ENCODE results near the gene FPR1.
"Not testable (repeated sequence)": the region's sequence is repeated elsewhere in the genome, so short reads cannot be mapped to it uniquely, and the experiment has no call there.

FPR1 gene

DNA sequence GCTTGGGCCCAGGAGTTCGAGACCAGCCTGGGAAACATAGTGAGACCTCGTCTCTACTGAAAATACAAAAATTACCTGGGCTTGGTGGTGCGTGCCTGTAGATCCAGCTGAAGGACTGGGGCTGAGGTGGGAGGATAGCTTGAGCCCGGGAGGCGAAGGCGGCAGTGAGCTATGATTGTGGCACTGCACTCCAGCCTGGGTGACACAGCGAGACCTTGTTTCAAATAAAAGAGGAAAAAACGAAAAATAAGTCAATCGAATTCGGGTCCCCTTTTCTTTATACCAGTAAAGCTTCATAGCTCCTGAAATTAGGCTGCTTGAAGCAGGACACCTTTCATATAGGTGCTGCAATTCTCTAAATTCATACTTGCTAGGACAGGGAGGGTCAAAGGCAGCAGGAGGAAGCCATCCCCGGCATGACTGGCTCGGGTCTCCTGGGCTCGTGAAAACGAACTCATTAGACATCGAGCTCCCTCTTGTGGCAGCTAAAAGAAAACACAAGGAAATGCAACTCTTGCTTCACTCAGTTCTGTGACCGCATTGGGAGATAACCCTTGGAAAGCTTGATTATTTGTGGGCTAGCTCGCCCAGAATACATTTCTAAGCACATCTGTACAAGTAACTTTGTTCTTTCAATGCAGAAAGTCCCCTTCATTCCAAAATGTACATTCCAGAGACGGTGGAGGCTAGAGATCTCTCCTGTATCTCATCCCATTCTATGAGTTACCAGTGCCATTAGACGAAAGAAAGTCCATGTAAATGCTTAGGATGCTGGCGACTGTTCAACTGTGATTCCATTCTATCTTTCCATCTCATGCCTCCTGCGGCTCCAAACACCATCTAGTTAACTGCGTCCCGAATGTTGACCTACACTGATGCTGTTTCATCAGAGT, 26.1 kb upstream of the FPR1 start:
- DNase-seq = peak; percentile 86

- not testable (repeated sequence) for DNase-seq
Measured at GRCh38 chr19:51776561-51776960, 24.9 kb upstream of the FPR1 start.

DNA sequence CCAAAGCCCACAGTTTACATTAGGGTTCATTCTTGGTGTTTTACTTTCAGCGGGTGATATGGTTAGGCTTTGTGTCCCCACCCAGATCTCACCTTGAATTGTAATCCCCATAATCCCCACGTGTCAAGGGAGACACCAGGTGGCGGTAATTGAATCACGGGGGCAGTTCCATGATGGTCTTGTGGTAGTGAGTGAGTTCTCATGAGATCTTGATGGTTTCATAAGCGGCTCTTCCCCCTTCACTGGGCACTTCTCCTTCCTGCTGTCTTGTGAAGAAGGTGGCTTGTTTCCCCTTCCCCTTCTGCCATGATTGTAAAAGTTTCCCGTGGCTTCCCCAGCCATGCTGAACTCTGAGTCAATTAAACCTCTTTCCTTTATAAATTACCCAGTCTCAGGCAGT, 21.3 kb upstream of the FPR1 start:
- peak; percentile 59 for DNase-seq

GRCh38 chr19:51771376-51772130, 19.9 kb upstream of the FPR1 start:
- peak; percentile 82 for DNase-seq

- DNase-seq = no peak
Measured at GRCh38 chr19:51766461-51766860, 14.8 kb upstream of the FPR1 start.

GRCh38 chr19:51765086-51765485, 13.4 kb upstream of the FPR1 start:
- DNase-seq = no peak

- no peak for DNase-seq
Measured at GRCh38 chr19:51761696-51762095, 10.0 kb upstream of the FPR1 start.

DNA sequence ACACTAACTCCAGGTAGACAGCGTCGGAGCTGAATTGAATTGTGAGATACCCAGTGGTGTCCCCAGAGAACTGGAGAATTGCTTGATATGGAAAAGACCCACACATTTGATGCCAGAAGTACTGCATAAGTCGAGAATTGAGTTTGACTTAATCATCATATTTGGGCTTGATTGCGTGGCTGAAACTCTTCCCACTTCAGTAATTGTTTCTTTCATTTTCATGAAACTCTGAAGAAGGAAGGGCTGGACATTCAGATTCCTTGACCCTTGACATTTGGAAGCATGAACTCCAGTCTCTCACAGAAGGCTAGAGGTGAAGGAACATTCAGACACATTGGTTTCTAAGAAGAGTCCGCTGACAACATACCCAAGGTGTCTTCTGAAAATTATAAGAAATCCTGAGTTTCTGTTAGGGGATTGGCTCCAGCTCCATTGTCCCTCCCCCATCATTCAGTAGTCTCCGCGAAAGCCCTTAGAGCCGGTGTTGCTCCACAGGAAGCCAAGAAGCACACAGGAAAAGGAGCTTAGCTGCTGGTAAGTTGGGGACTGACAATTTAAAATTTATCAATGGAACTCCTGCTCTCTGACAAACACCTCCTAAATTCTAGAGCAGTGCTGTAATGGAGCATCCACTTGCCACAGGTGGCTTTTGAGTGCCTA, 9.1 kb upstream of the FPR1 start, which contains the start of gene FPR2:
FPR2 (plus strand) TSS at position 484 of the 660 bp plus-strand sequence. CDS start 7,479 bp downstream, outside the sequence.
- DNase-seq = peak; percentile 87

DNA sequence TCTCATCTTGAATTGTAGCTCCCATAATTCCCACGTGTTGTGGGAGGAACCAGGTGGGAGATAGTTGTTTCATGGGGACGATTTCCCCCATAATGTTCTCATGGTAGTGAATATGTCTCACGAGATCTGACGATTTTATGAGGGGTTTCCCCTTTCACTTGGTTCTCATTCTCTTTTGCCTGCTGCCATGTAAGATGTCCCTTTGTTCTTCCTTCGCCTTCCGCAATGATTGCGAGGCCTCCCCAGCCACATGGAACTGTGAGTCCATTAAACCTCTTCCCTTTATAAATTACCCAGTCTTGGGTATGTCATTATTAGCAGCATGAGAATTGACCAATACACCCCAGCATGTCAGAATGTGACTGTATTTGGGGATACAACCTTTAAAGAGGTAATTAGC, 3.9 kb upstream of the FPR1 start:
- DNase-seq = no peak

DNA sequence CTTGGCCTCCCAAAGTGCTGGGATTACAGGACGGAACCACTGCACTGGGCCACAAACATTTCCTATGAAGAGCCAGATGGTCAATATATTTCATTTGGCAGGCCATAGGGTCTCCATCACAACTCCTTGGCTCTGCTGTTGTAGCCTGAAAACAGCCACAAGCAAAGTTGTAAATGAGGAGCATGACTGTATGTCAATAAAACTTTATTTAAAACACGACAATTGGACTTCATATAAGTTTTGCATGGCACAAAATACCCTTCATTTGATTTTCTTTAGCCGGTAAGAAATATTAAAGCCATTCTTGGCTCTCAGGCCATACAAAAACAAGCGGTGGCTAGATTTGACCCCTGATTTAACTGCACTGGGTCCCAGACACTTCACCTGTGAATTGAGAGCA, 3.1 kb upstream of the FPR1 start:
- DNase-seq = no peak

- peak; percentile 93 for DNase-seq
Measured at GRCh38 chr19:51754109-51754508, 2.4 kb upstream of the FPR1 start.

DNA sequence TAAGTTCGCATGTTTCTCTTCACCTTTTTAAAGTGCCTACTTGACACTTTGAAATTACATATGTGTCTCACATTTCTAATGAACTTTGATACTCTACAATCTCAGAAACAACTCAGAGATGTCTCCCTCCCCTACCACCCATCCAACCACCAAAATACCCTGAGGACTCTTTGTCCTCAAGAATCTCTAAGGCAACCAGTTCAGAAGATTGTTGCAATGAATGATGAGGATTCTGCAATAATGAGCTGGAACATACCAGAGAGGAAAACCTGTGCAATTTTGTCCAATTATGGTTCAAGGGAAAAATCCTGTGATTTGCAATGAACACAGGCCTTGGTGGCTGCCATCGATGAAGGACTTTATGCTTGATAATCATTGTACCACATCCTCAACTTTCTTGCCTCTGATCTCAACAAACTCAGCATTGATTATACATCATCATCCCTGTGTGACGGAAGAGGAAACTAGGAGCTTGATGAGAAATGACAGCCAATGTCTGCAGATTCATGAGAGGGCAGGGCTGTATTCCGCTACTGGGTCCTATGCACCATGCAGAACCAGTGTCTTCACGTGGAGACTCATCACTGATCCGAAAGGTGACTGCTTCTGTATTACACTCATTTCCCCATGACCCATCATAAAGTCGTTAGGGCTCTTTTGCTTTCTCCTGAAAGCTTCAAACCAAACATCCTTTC, 1.1 kb downstream of the FPR1 start:
- no peak for DNase-seq

DNA sequence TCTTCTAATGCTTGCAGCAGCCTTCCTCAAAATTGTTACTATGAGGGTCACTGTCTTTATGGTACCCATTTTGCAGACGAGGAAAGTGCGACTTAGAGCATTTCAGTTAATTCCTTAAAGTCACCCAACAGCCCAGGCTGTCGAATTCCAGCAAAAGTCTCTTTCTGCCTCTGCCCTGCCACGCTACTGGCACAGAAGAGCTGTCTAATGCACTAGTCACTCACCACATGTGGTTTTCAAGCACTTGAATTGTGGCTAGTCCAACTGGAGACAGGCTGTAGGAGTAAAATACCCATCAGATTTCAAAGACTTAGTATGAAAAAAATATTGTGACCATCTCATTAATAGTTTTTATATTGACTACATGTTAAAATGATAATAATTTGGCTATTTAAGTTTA, 1.7 kb downstream of the FPR1 start:
- DNase-seq = peak; percentile 81

DNA sequence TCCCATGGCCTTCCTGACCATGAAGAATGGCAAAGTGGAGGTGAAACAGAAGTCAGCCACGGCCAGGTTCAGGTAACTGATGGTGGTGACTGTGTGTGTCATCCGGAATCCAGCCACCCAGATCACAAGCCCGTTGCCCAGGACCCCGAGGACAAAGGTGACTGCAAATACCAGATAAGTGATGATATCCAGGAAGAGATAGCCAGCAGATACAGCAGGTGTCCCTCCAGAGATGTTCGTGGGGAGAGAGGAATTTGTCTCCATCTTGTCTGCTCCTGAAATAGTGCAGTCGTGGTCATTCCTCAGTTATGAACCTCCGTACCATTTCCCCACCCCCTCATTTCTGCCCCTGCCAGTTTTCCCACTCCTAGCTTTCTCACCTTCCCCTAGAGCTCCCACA, 4.9 kb downstream of the FPR1 start:
- DNase-seq = no peak

GRCh38 chr19:51743405-51743804, 8.3 kb downstream of the FPR1 start:
- no peak for DNase-seq

DNA sequence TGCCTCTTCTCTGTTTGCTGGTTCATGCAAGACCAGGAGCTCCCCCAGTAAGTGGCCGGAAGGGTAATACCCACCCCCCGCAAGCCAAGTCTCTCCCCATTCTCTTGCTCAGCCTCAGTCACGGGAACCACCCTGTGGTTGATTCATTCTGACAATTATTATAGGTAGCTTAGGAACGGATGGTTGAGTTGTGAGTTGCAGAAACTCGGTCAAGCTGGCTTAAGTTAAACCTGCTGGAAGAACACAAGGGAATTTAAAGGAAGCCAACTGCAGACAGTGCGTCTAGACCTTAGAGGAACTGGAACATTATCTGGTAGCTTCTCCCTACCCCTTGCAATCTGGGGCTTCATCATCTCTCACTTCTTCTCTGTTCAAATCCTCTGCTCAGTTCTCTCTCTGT, 8.9 kb downstream of the FPR1 start:
- peak; percentile 79 for DNase-seq

DNA sequence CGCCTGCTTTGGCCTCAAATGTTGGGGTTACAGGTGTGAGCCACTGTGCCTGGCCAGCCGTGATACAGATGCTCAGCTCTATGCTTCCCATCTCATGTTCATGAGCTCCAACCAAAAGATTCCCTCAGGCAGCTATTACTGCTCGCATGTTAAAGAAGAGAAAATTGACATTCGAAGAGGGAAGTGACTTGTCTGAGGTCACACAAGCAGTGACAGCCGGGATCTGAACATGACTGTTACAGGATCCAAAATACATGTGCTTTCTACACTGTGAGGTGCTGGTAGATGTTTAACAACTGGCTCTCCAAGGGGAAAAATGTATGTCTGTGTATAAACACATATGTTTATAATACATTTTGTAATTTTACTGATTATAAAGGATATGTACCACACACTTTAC, 11.3 kb downstream of the FPR1 start:
- DNase-seq = peak; percentile 82

DNA sequence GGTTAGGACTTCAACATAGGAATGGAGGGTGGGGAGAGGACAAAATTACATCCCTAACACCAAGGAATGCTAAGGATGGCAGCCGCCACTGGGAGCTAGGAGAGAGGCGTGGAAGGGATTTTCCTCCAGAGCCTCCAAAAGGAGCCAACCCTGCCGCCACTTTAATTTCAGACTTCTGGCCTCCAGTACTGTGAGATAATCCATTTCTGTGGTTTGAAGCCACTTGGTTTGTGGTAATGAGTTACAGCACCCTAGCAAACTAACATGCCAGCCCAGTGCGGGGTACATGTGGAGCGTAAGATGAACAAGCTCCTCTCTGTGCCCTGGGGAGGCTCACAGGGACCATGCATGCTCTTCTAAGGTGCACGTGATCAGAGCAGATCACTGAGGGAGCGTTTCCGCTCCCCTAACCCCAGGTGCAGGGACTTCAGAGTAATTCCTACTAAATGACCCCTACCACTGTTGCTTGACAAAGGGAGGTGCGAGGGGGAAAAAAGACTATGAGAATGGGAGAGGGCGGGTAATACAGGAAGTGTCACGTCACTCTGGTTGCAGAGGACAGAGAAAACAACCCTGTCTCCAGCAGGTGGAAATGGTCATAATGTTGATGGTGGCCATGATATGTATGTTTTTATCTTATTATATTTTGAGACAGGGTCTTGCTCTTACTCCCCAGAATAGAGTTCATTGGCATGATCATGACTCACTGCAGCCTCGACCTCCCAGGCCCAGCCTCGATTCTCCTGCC, 12.0 kb downstream of the FPR1 start:
- peak; percentile 81 for DNase-seq

- DNase-seq = not testable (repeated sequence)
Measured at GRCh38 chr19:51738523-51738922, 13.2 kb downstream of the FPR1 start.

DNA sequence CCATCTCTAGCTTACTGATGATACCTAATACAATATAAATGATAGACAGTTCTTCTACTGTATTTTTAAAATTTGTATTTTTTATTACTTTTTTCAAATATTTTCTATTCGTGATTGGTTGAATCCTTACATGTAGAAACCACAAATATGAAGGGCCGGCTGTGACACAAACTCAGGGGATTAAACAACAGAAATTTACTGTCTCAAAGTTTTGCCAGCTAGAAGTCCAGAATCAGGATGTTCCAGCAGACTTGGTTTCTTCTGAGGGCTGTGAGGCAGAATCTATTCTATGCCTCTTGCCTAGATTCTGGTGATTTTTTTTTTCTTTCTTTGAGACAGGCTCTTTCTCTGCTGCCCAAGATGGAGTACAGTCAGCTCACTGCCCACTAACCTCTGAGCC, 13.8 kb downstream of the FPR1 start:
- DNase-seq = no peak

GRCh38 chr19:51737389-51737788, 14.3 kb downstream of the FPR1 start:
- no peak for DNase-seq

Measured in MV-4-11 (cell line).